Measurements from ENCODE around the gene KANK3.
A peak's percentile ranks its signal among the peaks of the same experiment; 100 is the strongest.
"Not testable (repeated sequence)": the region's sequence is repeated elsewhere in the genome, so short reads cannot be mapped to it uniquely, and the experiment has no call there.

Gene KANK3

DNA sequence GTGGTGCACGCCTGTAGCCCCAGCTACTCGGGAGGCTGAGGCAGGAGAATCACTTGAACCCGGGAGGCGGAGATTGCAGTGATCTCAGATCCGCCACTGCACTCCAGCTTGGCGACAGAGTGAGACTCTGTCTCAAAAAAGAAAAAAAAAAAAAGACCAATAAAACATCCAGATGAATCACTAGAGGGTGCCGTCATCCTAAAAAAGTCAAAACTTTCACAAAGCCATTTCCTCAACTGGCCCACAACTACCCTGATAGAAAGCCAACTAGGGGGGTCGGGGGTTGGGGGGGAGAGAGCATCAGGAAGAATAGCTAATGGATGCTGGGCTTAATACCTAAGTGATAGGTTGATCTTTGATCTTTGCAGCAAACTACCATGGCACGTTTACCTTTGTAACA is 24.2 kb downstream of the KANK3 start:
- DNase-seq (ENCODE audit: low spot score) = peak; percentile 0

DNA sequence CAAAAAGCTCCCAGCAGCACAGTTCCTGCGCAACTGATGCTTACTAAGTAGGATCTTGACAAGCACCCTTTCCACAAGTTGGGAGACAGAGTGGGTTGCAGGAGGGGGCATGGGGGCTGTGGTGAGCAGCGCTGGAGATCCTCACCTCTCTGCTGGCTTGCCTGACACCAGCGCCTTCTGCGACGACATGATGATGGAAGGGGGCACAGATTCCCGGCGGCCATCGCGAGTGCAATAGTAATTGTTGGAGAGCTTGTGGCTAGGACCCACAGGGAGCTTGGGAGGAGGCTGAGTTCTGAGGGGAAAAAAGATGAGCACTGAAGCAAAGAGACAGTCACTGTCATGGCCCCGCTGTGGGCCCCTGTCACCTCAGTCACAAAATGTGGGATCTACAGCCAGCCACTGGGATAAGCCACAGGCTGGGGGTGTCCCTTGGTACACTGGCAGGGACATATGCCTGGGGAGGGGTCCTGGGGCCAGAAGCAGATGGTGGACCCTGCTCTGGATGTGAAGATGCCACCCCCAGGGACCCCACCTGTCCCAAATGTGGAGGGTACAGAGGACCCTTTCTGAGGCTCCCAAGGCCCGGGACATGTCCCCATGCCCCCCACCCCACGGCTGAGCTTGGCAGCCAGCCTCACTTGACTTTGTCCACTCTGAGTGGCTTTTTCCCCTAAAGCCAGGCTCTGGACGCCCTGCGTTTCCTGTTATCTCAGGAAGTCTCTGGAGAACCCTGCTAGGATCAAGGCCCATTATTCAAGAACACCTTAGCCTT is 26.5 kb downstream of the KANK3 start:
- peak; percentile 6 for DNase-seq (ENCODE audit: low spot score)

DNA sequence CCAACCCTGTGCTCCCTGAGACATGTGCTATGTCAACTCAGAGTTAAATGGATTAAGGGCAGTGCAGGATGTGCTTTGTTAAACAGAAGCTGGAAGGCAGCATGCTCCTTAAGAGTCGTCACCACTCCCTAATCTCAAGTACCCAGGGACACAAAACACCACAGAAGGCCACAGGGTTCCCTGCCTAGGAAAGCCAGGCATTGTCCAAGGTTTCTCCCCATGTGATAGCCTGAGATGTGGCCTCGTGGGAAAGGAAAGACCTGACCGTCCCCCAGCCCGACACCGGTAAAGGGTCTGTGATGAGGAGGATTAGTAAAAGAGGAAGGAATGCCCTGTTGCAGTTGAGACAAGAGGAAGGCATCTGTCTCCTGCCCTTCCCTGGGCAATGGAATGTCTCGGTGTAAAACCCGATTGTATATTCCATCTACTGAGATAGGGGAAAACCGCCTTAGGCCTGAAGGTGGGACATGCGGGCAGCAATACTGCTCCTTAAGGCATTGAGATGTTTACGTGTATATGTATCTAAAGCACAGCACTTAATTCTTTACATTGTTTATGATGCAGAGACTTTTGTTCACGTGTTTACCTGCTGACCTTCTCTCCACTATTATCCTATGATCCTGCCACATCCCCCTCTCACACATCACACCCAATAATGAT is 28.0 kb downstream of the KANK3 start:
- DNase-seq (ENCODE audit: low spot score) = not testable (repeated sequence)

DNA sequence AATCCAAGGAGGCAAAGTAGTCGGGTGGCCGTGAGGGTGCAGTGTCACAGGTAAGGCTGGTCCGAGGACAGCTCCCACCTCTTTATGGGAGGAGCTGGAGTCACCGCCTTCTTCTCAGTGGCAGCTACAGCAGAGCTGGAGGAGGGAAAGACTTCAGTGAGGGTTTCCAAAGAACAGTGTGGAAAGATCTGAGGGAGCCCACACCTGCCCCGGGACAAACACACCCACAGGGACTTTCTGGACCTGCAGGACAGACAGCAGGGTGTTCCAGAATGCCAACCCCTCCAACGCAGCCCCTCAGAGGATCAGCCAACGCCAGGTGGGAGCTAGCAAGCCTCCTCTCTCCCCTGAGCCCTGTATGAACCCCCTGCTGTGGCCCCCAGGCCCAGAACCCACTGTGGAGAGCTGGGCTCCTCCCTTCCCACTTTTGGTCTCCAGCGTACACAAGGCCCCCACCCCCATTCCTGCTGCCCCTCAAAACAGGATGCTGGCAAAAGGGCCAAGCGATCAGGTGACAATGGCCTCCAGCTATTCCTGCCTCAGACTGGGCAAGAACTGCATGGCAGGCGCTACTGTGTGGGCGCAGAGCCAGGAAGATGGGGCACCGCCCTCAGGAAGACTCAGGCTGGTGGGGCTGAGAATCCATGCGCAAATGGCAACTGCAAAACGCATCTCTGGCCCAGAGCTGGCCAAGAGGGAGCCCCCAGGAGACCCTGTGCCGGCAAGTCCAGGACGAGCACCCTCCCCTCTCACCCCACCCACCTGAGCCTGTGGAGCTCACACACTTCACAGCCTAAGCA is 31.4 kb downstream of the KANK3 start:
- peak; percentile 9 for DNase-seq (ENCODE audit: low spot score)

DNA sequence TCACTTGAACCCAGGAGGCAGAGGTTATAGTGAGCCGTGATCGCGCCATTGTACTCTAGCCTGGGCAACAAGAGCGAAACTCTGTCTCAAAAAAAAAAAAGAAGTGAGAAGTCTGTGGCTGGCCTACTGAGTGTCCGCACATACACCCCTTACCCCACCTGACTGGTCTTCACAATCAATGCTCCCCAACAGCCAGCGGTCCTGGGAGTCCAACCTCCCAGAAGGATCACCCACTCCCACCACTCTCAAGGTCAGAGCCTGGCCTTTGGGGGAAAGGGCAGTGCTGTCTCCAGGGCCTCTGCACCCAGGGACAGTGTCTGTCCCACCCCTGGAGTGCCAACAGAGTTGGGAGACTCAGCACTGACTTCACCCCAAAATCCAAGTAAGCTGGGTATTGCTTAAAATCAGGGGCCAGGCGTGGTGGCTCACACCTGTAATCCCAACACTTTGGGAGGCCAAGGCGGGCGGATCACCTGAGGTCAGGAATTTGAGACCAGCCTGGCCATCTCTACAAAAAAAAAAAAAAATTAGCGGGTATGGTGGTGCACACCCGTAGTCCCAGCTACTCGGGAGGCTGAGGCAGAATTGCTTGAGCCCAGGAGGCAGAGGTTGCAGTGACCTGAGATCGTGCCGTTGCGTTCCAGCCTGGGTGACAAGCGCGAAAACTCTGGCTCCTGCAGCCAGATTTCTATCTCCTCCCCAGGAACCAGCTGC is 32.6 kb downstream of the KANK3 start:
- peak; percentile 1 for DNase-seq (ENCODE audit: low spot score)

DNA sequence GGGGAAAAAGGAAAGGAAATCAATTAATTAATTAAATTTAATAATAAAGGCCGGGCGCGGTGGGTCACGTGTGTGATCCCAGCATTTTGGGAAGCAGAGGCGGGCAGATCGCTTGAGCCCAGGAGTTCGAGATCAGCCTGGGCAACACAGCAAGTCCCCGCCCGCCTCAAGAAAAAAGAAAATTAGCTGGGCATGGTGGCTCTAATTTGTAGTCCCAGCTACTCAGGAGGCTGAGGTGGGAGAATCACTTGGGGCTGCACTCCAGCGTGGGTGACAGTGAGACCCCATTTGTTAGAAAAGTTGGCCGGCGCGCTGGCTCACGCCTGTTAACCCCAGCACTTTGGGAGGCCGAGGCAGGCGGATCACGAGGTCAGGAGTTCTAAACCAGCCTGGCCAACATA is 34.2 kb downstream of the KANK3 start:
- DNase-seq (ENCODE audit: low spot score) = no peak

DNA sequence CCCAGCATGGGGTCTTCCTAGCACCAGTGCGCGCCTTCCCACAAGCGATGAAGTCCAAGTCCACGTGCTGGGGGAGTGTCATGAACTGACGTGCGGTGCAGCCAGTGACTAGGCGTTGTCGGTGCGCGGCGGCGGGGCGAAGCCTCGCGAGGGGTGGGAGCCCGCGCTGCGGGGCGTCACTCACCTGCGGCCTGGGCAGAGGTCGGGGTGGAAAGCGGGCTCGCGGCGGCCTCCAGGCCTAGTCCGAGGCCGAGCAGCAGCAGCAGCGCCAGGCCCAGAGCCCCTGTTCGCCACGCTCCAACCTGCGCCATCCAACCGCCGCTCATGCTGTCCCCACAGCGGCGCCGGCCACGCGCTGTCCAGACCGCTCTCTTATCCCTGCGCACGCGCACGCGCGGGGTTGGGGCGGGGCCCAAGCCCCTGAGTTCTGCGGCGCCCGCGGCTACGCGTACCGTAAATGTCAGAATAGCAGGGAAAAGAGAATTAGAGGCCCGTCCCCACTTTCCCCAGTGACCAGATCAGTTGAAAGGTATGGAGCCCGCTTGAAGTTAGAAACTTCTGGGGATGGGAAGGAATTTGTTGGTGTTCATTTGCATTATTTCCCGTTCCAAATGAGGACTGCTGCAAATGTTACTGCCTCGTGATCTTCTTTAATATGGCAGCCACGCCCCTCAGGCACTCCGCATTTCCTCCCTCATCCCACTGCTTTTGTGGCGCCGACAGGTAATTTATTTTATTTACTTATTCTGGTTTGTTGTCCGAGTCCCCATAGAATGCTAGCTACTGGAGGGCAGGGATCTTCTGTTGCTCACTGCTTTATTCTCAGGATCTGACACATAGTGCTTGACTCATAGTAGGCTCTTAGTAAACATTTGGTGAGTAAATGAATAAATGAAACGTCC is 34.8 kb downstream of the KANK3 start, which contains the start of gene CD320:
CD320 (minus strand) TSS at position 394 of the 902 bp plus-strand sequence; CDS start at position 326, 68 bp downstream.
- peak; percentile 96 for DNase-seq (ENCODE audit: low spot score)

DNA sequence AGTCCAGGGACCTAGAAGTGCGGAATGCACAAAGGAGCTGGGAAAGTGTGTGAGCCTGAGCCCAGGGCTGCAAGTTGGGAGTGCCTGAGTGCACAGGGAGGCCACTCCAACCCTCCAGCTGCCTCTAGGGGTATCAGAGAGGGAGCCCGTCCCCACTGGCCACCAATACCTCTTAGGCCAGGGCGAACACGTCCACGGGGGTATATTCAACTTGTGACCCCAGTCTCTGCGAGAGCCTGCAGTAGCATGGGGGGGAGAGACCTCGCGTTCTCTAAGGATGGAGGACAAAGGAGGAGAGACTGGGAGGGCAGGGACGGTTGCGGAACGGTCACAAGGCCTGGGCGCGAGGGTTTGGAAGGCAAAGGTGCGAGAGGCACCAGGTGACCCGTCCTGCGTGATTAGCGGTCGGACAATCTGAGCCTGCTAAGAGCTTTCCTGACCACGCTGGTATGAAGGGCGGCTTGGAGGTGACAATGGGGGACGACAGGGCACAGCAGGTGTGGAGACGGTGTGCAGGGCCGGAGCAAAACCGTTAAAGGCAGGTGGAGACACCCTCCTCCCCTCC is 35.6 kb downstream of the KANK3 start:
- peak; percentile 74 for DNase-seq (ENCODE audit: low spot score)

DNA sequence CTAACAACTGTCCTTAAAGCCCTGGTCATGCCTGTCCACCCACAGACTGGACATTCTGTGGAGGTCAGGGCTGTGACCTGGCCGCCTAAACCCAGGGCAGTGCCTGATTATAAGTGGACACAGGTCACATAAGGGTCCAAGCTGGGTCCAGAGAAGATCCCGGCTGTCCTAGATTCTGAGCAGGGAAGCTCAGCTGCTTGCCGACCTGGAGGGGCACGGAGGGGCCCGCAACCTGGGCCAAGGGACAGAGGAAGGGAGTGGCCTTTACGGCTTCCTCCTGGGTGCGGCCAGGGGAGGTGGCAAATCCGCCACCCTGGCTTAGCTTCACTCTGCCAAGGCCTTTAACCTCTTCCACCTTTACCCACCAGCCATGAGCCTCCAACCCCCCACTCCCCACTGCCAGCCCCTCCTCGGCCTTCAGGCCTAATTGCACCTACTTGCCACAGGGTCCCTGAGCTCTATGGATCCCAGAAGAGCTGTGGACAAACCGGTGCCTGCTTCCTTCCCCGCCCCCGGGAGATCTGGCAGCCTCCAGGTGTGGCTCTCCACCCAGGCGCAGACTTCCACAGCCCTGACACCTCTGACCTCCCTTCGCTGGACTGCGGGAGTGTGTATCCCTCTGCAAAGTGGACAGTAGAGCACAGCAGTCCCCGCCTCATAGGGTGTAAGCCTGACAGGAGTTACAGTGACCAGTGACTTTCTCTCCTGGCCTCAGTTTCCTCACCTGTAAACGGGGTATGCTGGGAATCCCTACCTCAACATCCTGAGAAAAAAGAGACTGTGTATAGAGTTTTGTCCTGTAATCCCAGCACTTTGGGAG is 36.6 kb downstream of the KANK3 start:
- DNase-seq (ENCODE audit: low spot score) = peak; percentile 24

DNA sequence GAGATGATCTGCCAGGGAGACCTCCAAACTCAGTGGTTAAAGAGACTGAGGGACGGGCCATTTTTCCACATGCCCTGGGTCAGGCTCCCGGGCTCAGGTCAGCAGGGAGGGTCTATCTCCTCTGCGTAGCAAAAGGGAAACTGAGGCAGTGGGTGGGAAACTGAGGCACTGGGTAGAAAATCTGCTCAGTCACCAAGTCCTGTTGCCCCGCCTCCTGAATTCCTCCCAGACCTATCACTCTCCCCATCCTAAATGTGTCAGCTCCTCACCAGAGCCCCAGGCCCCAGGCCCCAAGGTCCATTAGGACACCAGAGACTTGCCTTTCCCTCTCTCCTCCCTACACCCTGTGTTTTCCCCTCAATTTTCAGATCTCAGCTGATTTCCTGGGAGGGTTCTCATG is 37.3 kb downstream of the KANK3 start:
- DNase-seq (ENCODE audit: low spot score) = peak; percentile 10

DNA sequence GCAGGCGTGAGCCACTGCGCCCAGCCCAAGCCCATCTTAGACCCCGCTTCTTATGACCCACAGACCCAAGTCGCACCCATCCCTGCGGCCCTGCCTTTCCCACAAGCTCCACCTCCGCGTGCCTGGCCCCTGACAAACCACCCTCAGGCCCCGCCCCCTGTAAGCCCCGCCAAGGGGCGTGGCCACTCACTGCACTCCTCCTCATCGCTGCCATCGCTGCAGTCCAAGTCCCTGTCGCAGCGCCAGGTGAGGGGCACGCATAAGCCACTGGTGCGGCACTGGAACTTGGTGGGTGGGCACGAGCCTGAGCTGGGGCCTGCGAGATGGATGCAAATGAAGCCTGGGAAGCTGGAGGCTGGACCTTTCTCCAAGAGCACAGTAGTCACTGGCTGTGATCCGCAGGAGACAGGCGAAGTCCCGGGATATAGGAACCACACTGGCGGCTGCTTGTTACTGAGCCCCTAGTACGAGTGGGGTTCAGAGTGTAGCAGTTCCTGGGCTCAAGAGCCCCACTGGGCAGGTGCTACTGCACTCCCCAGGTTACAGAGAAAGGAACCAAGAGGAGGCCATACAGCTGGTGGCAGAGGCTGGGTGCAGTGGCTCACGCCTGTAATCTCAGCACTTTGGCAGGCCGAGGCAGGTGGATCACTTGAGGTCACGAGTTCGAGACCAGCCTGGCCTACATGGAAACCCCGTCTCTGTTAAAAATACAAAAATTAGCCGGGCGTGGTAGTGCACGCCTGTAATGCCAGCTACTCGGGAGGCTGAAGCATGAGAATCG is 38.0 kb downstream of the KANK3 start:
- DNase-seq (ENCODE audit: low spot score) = peak; percentile 22

DNA sequence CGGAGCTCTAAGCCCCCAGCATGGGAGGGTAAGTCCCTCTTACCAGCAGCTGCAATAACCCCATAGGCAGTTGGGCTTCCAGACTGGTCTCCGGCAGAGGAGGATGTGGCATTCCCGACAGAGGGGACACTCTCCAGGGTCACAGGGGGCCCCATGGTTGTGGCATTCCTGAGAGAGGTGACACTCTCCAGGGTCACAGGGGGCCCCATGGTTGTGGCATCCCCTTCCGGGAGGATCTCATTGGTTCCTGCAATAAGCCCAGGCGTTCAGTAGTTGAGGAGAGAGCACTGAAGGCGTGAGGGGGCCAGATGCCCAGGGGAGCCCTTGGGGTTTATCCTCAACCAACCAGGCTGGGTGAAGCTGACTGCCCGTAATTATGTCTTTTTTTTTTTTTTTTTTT is 40.3 kb downstream of the KANK3 start:
- peak; percentile 18 for DNase-seq (ENCODE audit: low spot score)

DNA sequence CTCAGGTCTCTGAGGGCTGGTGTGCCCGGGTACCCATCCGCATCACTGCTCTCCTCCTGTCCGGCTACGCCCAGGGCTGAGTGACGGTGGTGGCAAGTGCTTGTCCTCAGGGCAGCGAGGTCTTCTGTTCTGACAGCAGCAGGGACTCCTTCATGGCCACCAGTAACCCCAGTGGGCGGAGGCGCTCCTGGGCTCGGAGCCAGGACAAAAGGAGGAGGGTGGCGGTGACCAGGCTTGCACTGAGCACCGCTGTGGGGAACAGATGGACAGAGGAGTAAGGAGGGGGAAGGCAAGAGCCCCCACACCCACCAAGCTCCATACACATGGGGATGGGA is 40.7 kb downstream of the KANK3 start:
- DNase-seq (ENCODE audit: low spot score) = peak; percentile 11

DNA sequence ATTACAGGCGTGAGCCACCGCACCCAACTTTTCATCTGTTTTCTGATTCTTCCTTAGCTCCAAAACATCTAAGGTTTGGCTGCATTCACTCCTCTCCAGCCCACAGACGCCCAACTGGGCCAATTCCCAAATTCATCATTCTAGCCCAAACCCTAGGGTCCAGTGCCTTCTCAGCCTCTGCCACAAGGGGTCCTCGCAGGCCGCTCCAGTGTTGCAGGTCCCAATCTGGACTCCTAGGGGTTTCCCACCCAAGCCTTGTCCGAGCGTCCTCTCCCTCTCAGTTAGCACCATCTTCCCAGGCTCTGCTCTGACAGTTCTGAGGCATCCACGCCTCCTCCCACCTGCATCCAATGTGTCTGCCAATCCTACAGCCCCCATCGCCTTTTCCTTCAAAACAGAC is 51.7 kb downstream of the KANK3 start:
- DNase-seq (ENCODE audit: low spot score) = not testable (repeated sequence)

DNA sequence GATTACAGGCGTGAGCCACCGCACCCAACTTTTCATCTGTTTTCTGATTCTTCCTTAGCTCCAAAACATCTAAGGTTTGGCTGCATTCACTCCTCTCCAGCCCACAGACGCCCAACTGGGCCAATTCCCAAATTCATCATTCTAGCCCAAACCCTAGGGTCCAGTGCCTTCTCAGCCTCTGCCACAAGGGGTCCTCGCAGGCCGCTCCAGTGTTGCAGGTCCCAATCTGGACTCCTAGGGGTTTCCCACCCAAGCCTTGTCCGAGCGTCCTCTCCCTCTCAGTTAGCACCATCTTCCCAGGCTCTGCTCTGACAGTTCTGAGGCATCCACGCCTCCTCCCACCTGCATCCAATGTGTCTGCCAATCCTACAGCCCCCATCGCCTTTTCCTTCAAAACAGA is 66.6 kb downstream of the KANK3 start:
- DNase-seq (ENCODE audit: low spot score) = not testable (repeated sequence)

Measured in HuH-7.5 (cell line).